HG03097 (cell line): Measurements from ENCODE around the gene GIGYF1.

Source experiments
- ATAC-seq: cut with Tn5 transposase; IDR thresholded peaks from one replicate; pipeline ENCODE4 v1.9.1; 2021; ENCODE audit not compliant: unreplicated experiment, low FRiP score

Gene GIGYF1

GRCh38 chr7:100685631-100686145 lies 8.4 kb downstream of the GIGYF1 start:
- no peak for ATAC-seq

GRCh38 chr7:100685049-100685605 lies 8.9 kb downstream of the GIGYF1 start:
- no peak for ATAC-seq

GRCh38 chr7:100684534-100685042 lies 9.5 kb downstream of the GIGYF1 start:
- no peak for ATAC-seq

- no peak for ATAC-seq
Measured at GRCh38 chr7:100683659-100684533, 10.2 kb downstream of the GIGYF1 start.

GRCh38 chr7:100682991-100683658 lies 10.9 kb downstream of the GIGYF1 start:
- no peak for ATAC-seq

GRCh38 chr7:100682228-100682741 lies 11.8 kb downstream of the GIGYF1 start:
- no peak for ATAC-seq

GRCh38 chr7:100681491-100682227 lies 12.4 kb downstream of the GIGYF1 start:
- no peak for ATAC-seq

- no peak for ATAC-seq
Measured at GRCh38 chr7:100680576-100681271, 13.3 kb downstream of the GIGYF1 start.

- no peak for ATAC-seq
Measured at GRCh38 chr7:100679927-100680575, 14.0 kb downstream of the GIGYF1 start.

GRCh38 chr7:100679129-100679926 lies 14.7 kb downstream of the GIGYF1 start:
- no peak for ATAC-seq

GRCh38 chr7:100678291-100678984 lies 15.6 kb downstream of the GIGYF1 start:
- ATAC-seq: no peak

GRCh38 chr7:100677308-100678267 lies 16.5 kb downstream of the GIGYF1 start:
- ATAC-seq: no peak

GRCh38 chr7:100676501-100677306 lies 17.3 kb downstream of the GIGYF1 start:
- ATAC-seq: no peak

GRCh38 chr7:100675581-100676350 lies 18.3 kb downstream of the GIGYF1 start:
- no peak for ATAC-seq

GRCh38 chr7:100675105-100675451 lies 19.0 kb downstream of the GIGYF1 start:
- no peak for ATAC-seq
